RKO (cell line): ENCODE results near the gene RHOT1.
A peak's percentile ranks its signal among the peaks of the same experiment; 100 is the strongest.
"Not testable (repeated sequence)": the region's sequence is repeated elsewhere in the genome, so short reads cannot be mapped to it uniquely, and the experiment has no call there.

ENCODE experiments used
- DNase-seq: peaks from one replicate; pipeline ENCODE4 v3.0.0-alpha.2; 2016; ENCODE audit warnings: low spot score

RHOT1 gene

GRCh38 chr17:32227910-32228309 is 85.6 kb downstream of the RHOT1 start:
- DNase-seq: no peak

DNA sequence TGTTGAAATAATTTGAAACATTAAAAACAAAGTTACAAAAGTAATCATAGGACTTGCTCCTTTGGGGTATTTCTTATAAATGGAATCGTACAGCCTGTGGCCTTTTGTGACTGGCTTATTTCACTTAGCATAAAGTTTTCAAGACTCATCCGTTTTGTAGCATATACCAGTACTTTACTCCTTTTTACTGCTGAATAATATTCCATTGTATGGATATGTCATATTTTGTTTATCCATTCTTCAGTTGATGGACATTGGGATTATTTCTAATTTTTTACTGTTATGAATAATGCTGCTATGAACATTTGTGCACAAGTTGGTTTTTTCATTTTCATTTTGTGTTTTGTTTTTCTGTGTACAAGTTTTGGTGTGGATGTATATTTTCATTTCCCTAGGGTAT is 93.3 kb downstream of the RHOT1 start:
- no peak for DNase-seq

GRCh38 chr17:32239456-32239855 is 97.2 kb downstream of the RHOT1 start:
- no peak for DNase-seq

- DNase-seq: no peak
Observed at GRCh38 chr17:32240750-32241149, 98.4 kb downstream of the RHOT1 start.

GRCh38 chr17:32241640-32242039 is 99.3 kb downstream of the RHOT1 start:
- no peak for DNase-seq

DNA sequence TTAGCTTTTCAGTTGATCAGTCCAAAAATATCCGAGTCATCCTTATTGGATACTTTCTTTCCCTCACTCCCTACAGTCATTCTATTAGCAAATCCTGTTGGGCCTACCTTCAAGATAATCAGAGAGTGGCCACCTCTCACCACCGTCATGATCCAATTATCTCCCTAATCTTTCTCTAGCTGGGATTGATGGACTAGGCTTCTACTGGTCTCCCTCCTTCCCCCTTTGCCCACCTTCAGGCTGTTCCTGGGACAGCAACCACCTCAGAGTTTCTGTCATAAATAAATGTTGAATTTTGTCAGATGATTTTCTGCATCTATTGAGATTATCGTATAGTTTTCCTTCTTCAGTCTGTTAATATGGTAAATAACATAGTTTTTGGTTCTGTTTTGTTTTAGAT is 107.2 kb downstream of the RHOT1 start:
- DNase-seq: no peak

GRCh38 chr17:32253117-32253611 is 110.9 kb downstream of the RHOT1 start:
- DNase-seq: peak; percentile 78

DNA sequence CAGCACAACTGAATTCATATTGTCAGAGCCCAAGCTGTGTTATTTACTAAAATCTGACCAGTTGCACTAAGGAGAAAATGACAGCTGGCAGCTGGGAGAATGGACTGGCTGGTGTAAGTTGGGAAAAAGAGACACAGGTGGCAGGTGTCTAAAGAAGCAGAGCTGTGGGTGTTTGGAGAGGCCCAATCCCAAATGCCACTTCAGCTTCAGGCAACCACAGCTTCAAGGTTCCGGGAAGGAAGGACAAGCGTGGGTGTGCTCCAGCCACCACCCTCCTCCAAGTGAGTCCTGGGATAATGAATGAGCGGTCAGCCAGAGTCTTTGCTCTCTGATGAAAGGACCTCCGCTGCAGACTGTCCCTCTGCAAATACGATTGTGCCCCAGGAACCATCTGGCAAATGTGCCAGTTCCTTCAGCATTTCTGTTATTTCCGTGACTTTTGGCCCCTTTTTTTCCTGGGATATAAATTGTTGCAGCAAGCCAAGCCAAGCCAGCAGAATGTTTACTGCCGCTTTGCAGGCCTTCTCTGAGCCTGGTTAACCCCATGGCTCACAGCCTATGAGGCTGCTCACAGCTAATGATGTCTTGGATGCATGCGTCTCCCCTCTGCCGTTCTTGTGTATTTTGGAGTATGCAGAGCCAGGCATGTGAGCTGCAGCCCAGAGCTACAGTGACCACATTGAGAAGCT is 113.9 kb downstream of the RHOT1 start:
- DNase-seq: no peak

DNA sequence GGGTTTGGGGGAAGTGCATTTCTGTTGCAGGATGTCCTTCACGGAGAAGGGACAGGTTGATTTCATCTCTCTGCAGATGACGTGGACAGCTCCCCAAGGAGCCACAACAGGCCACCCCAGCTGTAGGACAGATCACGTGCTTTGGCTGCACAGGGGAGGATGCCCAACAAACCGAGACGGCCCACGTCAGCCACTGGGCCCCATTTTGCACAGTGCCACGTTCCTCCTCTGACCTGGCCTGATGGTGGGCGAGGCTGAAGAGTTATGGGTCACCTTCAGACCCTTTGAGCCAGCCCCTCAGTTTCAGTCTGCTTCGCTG is 114.4 kb downstream of the RHOT1 start:
- DNase-seq: no peak

GRCh38 chr17:32258383-32259140 is 116.3 kb downstream of the RHOT1 start:
- DNase-seq: no peak

DNA sequence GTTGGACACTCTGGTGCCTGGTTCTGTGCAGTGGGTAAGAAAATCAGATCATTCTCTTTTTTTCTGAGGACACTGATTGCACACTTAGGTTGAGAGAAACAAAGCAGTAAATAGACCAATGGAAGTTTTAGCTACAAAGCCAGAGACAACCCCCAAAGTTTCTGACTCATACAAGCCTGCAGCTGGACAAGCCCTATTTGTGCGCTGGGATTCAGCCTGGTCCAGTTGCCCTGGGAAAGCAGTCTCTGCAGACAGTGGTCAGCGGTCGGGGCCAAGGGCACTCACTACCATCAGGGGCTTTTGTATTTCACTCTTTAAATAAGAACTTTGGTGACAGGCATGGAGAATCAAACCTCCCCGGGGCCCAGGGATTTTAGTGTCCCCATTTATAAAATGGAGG is 117.3 kb downstream of the RHOT1 start:
- DNase-seq: peak; percentile 47

DNA sequence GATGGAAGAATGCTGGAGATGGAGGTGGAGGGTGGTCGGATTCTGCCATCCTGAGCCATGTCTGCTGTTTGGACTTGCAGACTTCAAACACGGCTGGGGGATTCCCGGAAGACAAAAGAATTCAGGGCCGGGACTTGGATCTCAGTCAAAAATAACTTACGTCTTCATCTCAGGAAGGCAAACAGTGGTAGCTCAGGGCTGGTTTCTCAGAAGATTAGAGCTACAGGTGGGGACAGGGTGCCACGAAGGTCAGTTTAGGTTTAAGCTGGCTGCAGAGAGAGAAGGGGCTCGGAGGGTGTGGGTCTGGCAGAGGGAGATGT is 119.1 kb downstream of the RHOT1 start:
- no peak for DNase-seq

GRCh38 chr17:32261936-32262510 is 119.7 kb downstream of the RHOT1 start:
- no peak for DNase-seq

- DNase-seq: not testable (repeated sequence)
Observed at GRCh38 chr17:32263515-32263914, 121.2 kb downstream of the RHOT1 start.

- DNase-seq: no peak
Observed at GRCh38 chr17:32264140-32264799, 122.0 kb downstream of the RHOT1 start.

DNA sequence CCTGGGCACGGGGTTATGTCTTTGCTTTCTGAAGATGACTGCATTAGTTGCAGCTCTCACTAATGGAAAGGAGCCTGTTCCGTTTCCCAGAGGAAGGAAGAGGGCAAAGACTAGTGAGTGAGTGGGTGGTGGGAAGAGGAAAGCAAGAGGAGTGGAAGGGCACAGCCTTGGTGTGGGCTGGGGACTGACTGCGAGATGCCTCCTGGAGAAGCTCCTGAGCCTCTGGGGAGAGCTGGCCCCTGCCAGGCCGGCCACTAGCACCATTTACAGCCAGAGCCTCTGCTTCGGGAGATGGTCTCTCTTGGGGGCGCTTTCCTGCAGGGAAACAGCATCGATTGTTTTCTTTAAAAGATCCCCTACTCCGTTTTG is 122.5 kb downstream of the RHOT1 start:
- DNase-seq: no peak

DNA sequence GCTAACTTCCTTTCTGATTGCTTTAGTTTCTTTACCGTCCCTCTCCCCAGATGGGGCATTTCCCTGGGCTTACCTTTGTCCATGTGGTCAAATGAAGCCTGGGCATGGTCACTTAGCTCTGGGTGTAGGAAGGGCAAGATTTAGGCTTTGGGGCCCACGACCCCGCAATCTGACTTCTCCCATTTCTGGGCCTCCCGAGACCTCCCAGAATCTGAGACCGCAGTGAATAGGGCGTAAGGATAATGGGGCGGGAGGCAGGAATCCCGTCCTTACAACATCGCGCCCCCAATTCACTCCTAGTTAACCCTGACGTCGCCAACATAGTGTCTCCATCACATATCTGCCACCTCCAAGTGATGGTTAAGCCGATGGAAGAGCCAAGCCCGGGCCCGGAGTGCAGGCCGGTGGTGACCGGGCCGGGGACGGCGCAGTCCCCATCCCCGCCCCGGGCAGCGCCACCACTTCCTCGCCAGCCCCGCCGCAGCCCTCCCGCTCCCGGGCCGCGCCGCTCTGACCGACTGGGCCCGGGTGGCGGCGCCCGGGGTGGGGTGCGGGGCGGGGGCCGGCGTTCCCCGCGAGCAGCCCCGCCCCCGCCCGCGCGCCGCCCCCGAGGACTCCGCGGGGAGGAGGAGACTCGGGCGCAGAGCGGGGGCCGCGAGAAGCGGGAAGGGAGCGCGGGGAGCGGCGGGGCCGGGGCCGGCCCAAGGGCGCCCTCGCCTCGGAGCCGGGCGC is 123.1 kb downstream of the RHOT1 start, which contains the start of gene RHBDL3:
Gene RHBDL3, plus strand, starts transcription at position 641 of the 732 bp plus-strand sequence. CDS start 358 bp downstream, outside the sequence.
- DNase-seq: no peak

- DNase-seq: no peak
Observed at GRCh38 chr17:32266051-32266388, 123.7 kb downstream of the RHOT1 start.

DNA sequence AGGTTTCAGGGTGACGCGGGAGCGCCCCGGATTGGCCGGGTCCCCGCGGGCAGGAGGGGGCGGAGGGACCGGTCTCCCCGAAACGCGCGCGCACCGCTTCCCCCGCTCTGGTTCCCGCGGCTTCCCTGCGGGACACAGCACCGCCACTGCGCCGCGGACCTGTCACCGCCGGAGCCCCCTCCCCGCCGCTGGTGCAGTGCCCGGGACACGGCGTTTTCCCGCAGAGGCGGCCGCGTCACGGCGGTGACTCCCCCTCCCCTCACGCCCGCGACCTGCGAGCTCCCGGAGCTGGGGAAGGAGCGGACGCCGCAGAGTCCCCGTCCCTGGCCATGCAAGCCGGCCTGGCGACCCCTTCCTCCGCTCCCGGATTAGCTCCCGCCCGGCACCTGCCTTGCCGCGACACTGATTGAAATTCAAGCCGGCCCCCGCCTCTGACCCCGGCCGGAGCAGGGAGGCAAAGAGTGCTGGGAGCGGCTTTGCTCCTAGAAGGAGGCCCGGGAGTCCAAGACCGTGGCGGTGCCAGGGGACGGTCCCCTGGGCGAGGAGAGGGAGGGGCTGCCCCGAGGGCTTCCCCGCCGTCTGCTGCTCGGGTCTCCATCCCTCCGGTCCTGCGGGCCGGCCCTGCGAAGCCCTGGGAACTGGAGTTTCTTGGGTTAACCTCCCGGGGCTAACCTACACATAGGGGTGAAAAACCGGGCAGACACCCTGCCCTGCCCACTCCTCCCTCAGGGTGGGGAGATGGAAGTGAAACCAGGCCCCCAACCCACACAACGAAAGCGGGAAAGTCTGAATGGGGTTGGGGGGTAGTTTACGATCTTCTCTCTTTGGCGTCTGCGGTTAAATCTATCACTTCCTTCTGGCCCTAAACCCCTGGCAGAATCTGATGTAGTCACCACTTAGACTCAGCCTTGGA is 124.3 kb downstream of the RHOT1 start:
- DNase-seq: no peak

- no peak for DNase-seq
Observed at GRCh38 chr17:32267690-32268205, 125.4 kb downstream of the RHOT1 start.

DNA sequence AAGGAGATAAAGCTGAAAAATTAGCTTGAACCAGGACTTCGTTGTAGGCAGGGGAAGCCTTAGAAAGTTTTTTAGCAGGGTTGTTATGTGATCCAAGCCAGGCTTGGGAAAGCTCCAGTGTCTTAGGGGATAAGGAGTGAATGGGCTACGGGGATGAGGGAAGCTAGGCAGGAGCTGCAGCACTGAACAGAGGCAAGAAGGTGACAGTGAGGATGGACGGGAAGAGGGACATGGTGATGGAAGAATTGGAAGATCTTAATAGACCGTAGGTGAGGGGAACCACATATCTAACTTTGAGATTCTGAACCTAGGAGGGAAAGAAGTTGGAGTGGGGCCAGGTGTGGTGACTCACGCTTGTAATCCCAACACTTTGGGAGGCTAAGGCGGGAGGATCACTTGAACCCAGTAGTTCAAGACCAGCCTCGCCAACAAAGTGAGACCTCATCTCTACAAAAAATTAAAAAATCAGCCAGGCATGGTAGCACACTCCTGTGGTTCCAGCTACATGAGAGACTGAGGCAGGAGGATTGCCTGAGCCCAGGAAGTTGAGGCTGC is 126.5 kb downstream of the RHOT1 start:
- no peak for DNase-seq
